ENCODE measurements around the gene LRRC8E. TPM values are rescaled to one million over a fixed set of nuclear protein-coding genes. Genes with fewer than 3 reads are reported as not detected.

LRRC8E gene
- total RNA-seq, 1 experiment from 2014 or later = 18.1 TPM

- CTCF ChIA-PET = no interaction called here
- Histone ChIP-seq H4K20me1 (ENCODE audit: insufficient read depth) (no peaks in the 10 kb centered on the region), H3K27me3 (ENCODE audit: insufficient read depth, low read length) (no peaks in the 10 kb centered on the region), H3K79me2 (ENCODE audit: insufficient read depth, low read length) (no peaks in the 10 kb centered on the region), H3K9ac (ENCODE audit: low read length) (no peak overlapping the region), H3K27ac (ENCODE audit: low read depth, low read length) (no peak overlapping the region), H3K4me2 (ENCODE audit: low read length) (no peak overlapping the region), H3K36me3 (ENCODE audit: control insufficient read depth in 1 of 2, insufficient read depth in 2 of 2, low read length in 2 of 2) (no peaks in the 10 kb centered on the region), H3K9me3 (ENCODE audit: control insufficient read depth in 1 of 2, insufficient read depth in 1 of 2, low read depth in 1 of 2, low read length in 2 of 2) (no peaks in the 10 kb centered on the region), H3K9me2 (ENCODE audit: insufficient read depth) (no peaks in the 10 kb centered on the region), H2AFZ (ENCODE audit: low read depth, low read length, poor library complexity, severe bottlenecking) (no peak overlapping the region), H3K4me1 (ENCODE audit: control insufficient read depth in 1 of 2, insufficient read depth in 2 of 2, low read length in 2 of 2) (peaks cover 10 to 35% of the 10 kb centered on the region in 2 experiments), H3K4me3 (replicated peaks in 1 of 2; ENCODE audit: low read depth in 1 of 2, low read length in 2 of 2) (no peak overlapping the region)
- no peak for TF ChIP-seq CBX3 (IDR thresholded peaks at IDR 0.05; ENCODE audit: low read depth)
- no peak for TF ChIP-seq ZFX (IDR thresholded peaks at IDR 0.05)
- no peak for TF ChIP-seq REST (IDR thresholded peaks at IDR 0.05; ENCODE audit: low read depth)
- TF ChIP-seq YY1 (IDR thresholded peaks at IDR 0.05; ENCODE audit: extremely low read depth, insufficient replicate concordance, low read depth, low read length) = no peak
- TF ChIP-seq SIN3A (IDR thresholded peaks at IDR 0.05; ENCODE audit: low read depth) = no peak
- TF ChIP-seq EZH2 (IDR thresholded peaks at IDR 0.05) = no peak
- no peak for TF ChIP-seq CEBPB (IDR thresholded peaks at IDR 0.05; ENCODE audit: low read depth)
- TF ChIP-seq ZNF274 (IDR thresholded peaks at IDR 0.05; ENCODE audit: low read depth, low read length) = no peak
- ATAC-seq (no peak), DNase-seq (ENCODE audit: low read depth, low spot score) (no peak)
- intact Hi-C loops (cut with micrococcal nuclease) = no loop called here
- RAD21 ChIA-PET (ENCODE audit: low non-redundant PET in 1 of 2, low total read pairs in 2 of 2, uncharacterized antibody in 2 of 2, unreplicated experiment in 2 of 2) = no interaction called here
- POLR2A ChIA-PET = no interaction called here
- no TSS peak for BruUV-seq (replicated peaks)
These were observed 23.6 kb upstream of the LRRC8E start for GRCh38 chr19:7864690-7865074.

Measured in HCT116 (cell line).